T47D (cell line): ENCODE measurements around the gene JAK1.

Experiments used
- DNase-seq, 2 experiments: peaks; one replicate each; pipeline versions ENCODE4 v3.0.0 to v3.0.0-alpha.2; 2011 to 2012; ENCODE audit warnings: low read depth in 1 of 2, low spot score in 1 of 2
- JUND ChIP-seq: IDR thresholded peaks from 2 replicates; pipeline ENCODE4 v1.6.1; 2012; ENCODE audit warnings: low read depth
- in situ Hi-C: cut with HindIII; loops from 2 replicates; pipeline ENCODE4 v1.10.0; 2016; ENCODE audit warnings: low sequenced_read_pairs, low pct_unique_long_range_greater_than_20kb

The JAK1 gene

DNA sequence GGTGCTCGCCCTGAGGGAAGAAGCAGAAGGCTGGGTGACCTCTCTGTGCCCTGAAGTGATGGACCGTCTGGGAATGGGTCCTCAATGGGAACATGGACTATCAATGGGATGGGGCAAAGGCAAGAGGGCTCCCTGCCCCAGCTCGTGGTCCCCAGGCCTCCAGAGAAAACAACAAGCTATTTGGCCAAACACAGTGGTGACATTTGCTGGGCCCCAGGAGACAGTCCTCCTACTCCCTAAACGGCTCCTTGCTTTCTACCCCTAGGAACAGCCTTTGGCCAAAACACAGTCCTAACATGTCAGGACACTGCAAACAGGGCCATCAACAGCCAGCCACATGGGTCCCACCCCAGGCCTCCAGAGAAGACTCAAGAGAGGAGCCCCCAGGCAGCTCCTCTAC, 118.7 kb downstream of the JAK1 start:
- no peak for TF ChIP-seq JUND
- in situ Hi-C loops: no loop called here
- DNase-seq: no peak

DNA sequence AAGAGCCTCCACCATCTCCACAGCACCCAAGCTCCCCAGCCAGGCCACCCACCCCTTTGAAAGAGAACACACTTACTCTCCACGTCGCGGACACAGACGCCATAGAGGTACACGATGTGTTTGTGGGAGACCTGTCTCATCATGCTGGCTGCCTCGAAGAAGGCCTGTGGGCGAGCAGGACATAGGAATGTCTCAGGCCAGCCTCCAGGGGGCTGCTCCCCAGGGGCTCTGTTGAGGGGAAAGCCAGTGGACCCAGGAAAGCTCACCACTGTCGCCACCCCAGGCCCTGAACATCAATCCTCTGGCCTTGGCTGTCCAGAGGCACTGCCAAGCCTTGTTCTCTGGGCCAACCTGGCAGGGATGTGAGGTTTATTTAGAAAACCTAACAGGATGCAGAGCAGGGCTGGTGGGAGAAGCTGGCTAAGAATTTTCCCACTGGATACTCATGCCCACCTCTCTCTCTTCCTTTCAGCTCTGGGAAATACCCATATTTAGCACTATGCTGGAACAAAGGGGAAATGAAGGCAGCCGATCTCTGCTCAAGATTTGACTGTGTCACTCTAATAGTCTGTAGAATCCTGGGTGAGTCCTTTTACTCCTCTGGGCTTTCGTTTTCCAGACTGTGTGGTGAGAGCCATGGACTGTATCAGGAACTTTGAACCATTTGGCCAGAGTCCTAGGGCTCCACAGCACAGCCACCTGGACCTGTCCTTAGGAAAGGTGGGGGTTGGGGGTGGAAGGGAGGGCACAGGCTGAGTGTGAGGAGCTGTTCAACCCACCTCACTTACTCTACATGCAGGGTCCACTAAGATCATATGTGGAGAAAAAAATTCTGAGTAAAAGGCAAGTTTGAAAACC, 119.5 kb downstream of the JAK1 start:
- in situ Hi-C loops: no loop called here
- TF ChIP-seq JUND: no peak
- DNase-seq: no peak

DNA sequence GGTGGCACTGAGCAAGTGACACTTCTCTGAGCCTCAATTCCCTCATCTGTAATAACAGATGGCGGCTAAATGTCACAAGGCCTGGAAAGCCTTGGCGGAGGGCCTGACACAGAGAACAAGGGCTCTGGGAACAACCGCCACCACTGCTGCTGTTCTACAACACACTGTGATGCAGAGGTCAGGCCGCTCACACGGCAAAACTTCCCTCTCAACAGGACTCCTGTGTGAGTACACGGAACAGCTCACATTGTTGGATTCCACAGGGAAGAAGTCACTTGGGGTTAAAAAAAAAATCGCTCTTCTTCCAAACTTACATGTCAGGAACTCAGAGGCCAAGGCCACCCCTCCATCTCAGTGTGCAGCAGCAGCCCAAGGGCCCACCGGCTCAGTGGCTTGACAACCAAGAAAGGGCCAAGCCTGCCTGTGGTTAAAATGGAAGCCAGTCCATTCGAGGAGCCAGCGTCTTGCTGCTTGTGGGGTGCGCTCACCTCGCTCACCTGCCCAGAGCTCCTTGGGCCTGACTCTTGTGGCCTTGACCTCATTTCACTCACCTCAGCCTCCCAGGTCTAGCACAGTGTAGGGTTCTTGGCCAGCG, 120.4 kb downstream of the JAK1 start:
- DNase-seq: no peak
- no peak for TF ChIP-seq JUND
- in situ Hi-C loops: no loop called here

DNA sequence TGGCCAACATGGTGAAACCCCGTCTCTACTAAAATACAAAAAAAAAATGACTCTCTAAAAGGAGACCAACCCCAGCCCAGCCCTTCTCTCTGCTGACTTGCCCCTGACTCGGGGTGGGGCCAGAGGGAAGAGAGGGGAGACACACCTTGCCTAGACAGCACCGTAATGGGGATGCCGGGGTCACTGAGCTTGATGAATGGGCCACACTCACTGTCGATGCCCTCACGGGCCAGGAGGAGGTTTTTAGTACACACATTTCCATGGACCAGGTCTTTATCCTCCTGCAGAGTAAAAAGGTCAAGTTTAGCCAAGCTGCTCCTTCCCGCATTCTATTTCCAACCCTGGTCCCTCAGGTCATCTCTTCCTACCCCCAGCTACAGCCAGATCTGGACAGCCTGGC, 121.7 kb downstream of the JAK1 start:
- in situ Hi-C loops: no loop called here
- no peak for DNase-seq
- TF ChIP-seq JUND: no peak

DNA sequence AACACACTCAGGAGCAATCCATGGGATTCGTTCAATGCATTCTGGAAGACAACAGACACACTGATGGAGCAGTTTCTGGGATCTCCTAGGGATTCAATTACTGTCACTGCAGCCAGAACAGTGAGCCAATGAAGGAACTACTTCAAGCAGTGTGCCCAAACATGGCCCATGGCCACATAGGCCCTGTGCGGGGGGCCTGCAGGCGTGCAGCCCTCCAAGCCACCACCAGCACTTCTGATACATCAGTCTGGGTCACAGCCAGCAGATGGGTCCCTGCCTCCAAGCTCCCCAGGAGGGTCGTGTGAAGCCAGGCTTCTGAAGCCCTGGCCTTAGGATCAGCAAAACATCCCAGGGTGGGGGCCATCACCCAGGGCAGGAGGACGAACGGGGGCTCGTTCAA, 122.2 kb downstream of the JAK1 start:
- DNase-seq: no peak
- TF ChIP-seq JUND: no peak
- in situ Hi-C loops: no loop called here

DNA sequence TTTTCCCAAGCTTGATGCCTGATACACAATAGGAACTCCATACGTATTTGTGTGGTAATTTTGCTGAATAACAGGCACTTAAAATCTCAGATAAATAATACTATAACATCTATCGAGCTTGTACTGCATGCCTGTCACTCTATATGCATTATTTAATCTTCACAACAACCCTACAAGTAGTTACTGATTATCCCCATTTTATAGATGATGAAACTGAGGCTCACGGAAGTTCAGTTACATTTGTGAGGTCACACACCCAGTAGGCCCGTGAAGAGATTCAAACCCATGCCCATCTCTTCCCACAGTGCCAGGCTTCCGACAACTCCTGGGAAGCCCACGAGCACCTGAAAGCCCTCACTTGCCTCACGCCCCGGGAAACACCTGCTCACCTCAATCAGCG, 122.7 kb downstream of the JAK1 start:
- no peak for DNase-seq
- in situ Hi-C loops: no loop called here
- TF ChIP-seq JUND: no peak

DNA sequence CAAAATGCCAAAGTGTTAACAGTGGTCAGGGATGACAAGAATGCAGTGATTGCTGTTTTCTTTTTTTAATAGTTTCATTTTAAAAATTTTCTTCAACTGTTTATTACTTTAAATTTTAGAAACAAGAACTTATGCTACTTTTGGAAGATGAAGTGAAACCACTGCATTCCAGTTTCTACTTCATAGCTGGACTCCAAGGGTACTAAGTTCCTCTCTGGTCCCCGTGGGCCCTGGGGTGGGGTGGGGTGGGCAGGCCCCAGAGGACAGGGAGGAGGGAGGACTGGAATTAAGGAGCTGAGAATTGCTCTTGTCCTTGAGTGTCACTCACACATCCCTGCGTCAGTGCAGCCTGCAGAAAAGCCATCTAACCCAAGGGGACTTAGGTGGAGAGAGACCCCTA, 124.1 kb downstream of the JAK1 start:
- in situ Hi-C loops: no loop called here
- DNase-seq: no peak
- TF ChIP-seq JUND: no peak

DNA sequence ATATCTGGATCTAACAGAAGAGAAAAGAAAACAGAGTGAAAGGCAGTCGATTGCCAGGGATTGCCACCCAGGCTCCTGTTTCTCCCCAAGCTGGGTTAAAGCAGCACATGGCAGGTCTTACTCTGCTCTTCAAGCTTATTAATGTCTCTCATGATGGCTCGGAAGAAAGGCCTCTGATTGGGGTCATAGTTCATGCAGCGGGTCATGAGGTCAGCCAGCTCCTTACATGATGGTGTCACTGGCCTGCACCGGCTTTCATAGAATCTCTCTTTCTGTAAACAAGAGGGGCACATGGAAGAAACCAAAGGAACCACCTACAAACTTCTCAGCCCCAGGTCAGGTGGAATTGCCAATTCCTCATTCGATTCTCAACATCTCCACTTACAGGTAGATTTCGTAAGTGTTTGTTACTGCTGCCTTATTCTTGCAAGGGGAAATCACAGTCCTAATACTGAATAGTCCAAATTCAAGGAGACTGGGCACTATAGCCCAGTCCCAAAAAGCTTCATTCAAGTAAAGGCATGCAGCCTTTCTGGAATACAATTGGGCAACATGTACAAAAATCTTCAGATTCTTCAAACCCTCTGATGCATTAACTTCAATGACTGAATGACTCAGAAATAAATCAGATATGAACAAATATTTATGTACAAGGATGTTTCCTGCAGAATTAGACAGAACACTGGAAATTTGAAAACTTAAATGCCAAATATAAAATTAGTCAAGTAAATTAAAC, 124.9 kb downstream of the JAK1 start:
- in situ Hi-C loops: no loop called here
- TF ChIP-seq JUND: no peak
- DNase-seq: no peak

DNA sequence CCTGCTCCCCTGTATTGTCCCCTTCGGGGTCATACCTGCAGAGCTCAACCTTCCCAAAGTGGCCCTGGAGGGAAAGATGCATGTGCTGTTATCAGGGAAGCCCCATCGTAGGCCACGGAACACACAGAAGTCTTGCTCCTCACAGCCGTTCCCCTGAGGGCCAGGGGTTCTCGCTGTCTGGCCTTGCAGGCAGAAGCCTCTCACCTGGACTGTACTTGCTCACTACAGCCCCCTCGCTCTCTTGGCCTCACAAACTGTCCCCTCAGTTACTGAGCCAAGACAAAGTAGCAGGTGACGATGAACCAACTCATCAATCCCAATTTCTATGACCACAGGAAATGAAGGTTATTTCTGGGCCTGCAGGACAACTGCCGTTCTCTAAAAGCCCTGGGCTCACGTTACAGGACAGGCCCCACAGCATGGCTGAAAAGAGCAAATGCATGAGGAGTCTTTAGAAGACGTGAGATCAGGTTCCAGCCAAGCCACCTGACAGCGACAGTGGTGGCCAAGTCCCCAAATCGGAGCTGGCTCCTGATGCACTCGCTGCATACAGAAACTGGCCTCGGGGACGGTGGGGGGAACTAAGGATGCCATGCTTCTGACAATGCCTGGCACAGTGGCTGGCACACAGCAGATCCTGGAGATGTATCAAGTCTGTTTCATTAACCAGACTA, 126.5 kb downstream of the JAK1 start:
- no peak for DNase-seq
- TF ChIP-seq JUND: no peak
- in situ Hi-C loops: no loop called here

DNA sequence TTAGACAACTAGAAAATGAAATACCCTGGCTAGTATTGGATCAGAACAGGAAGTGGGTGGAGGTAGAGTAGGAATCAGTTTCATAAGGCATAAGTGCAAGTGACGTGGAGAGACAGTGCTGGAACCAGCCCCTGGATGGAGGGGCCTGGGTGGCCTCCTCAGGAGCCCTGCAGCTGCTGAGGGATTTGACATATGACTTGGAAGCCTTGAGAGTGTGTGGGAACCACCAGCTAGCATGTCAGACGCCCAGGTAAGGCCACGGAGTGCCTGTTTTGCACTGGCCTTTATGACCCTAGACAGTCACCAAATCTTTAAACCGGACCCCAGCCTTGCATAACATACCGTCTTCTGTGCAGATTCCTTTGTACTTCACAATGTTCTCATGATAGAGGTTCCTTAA, 127.1 kb downstream of the JAK1 start:
- in situ Hi-C loops: no loop called here
- DNase-seq: no peak
- TF ChIP-seq JUND: no peak

DNA sequence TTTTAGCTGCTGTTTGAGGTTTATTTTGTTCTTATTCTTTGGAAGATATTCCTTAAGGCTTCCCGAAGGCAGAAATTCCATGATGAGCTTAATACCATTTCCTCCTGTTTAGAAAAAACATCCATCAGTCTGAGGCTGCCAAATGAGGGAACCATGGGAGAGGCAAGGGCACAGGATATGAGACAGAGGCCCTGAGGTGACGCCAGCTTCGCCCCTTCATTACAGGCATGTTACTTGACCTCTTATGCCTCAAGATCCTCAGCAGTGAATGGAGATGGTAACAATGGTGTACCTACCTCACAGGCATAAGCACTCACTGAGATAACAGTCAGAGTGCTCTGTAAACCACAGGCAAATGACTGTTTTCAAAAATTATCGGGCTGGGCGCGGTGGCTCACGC, 127.9 kb downstream of the JAK1 start:
- TF ChIP-seq JUND: no peak
- no peak for DNase-seq
- in situ Hi-C loops: no loop called here

DNA sequence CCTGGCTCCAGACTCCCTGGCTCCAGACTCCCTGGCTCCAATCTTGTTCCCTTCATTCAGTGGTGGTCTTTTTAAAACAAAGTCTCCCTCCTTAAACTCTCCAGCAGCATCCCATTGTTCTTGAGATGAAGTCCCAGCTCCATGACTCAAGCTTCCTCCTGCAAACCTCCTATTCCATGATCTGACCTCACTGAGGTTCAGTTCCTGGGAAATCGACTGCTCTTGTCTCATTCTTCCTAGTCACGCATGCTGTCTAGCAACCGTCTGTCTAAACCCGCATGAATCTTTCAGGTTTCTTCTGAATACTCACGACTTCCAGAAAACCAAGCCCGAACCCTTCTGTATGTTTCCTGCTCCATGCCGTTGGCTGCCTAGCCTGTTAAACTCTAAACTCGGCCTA, 129.5 kb downstream of the JAK1 start:
- in situ Hi-C loops: no loop called here
- DNase-seq: no peak
- TF ChIP-seq JUND: no peak

DNA sequence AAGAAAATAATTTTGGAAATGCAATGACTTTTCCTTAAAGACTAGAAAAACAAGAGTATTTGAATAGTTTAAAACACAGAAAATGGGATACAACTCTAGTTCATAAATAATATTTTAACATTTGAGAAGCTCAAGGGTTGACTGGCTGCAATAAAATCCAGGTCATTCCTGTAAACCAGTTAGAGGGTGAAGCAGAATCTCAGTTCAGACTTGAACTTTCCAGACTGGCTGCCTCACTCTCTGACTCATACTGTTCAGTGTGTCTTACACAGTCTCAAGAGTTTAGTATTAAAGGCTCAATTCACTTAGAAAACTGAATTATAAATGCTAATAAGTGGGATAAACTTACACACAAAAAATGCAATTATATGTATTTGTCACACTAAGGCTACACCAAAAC, 131.6 kb downstream of the JAK1 start:
- no peak for DNase-seq
- in situ Hi-C loops: no loop called here
- TF ChIP-seq JUND: no peak
